Gastrocnemius medialis (tissue), 4 donors: ENCODE results near the gene CCDC93. TPM values are rescaled to one million over a fixed set of nuclear protein-coding genes. Genes with fewer than 3 reads are reported as not detected.

Experiments
- ATAC-seq, 2 donors: fragments of 150-250 bp; one replicate each; pipeline ENCODE4 v1.9.1; 2016
- DNase-seq, 2 donors: peaks; one replicate each; pipeline ENCODE4 v3.0.0-alpha.2; 2019
- H3K27ac ChIP-seq, 4 donors: fragments of 200-600 bp; sonication (generic); 1 replicate in 1 of 4; 2 replicates in 3 of 4; pipeline ENCODE4 v1.5.1; 2016 to 2018; ENCODE audit warnings: mild to moderate bottlenecking in 2 of 4, moderate library complexity in 1 of 4
- H3K27me3 ChIP-seq, 3 donors: fragments of 200-600 bp; sonication (generic) in 2 of 3; 1 replicate in 1 of 3; 2 replicates in 2 of 3; pipeline versions ENCODE4 v1.5.1 to v1.6.0; 2016 to 2019; ENCODE audit warnings: mild to moderate bottlenecking in 1 of 3, moderate library complexity in 1 of 3
- H3K36me3 ChIP-seq, 2 donors: fragments of 200-600 bp; sonication (generic) in 1 of 2; one replicate each; pipeline ENCODE4 v1.5.1; 2017 to 2018
- H3K4me1 ChIP-seq, 2 donors: fragments of 200-600 bp; sonication (generic) in 1 of 2; one replicate each; pipeline ENCODE4 v1.5.1; 2016 to 2017; ENCODE audit warnings: mild to moderate bottlenecking in 2 of 2
- H3K4me3 ChIP-seq, 4 donors: fragments of 200-600 bp; sonication (generic) in 3 of 4; 1 replicate in 1 of 4; 2 replicates in 3 of 4; pipeline ENCODE4 v1.5.1; 2016 to 2019; ENCODE audit warnings: mild to moderate bottlenecking in 2 of 4
- H3K9me3 ChIP-seq, 3 donors: fragments of 200-600 bp; sonication (generic) in 2 of 3; 1 replicate in 1 of 3; 2 replicates in 2 of 3; pipeline ENCODE4 v1.5.1; 2016 to 2019
- POLR2A ChIP-seq, 2 donors: fragments of 450-650 bp; IDR thresholded peaks; one replicate each; pipeline ENCODE4 v1.6.1; 2017; ENCODE audit warnings: antibody characterized with exemption in 2 of 2, mild to moderate bottlenecking in 2 of 2, moderate library complexity in 2 of 2
- in situ Hi-C, 4 donors: fragments of 200-750 bp; cut with MboI; loops; one replicate each; pipeline versions ENCODE4 v1.15.0 to v1.8.0; 2017; ENCODE audit warnings: low sequenced_read_pairs in 4 of 4
- intact Hi-C: fragments of 100-400 bp; cut with DNase I; formaldehyde crosslinking; loops from one replicate; pipeline ENCODE4 v1.15.1; 2023; ENCODE audit warnings: low total_unique reads
- total RNA-seq, 4 donors: library from RNA; depleted of rRNA; stranded (reverse); fragments of >200 nt; gene quantifications; one replicate each; pipeline versions ENCODE4 v1.1.0 to v1.2.3, GENCODE V29; 2016
- TF ChIP-seq, protein P1 (sequence below), 5 experiments: fragments of 450-650 bp in 3 of 5; fragments of 200-600 bp in 2 of 5; sonication (generic) in 2 of 5; IDR thresholded peaks in 4 of 5; conservative IDR thresholded peaks in 1 of 5; 1 replicate in 4 of 5; 2 replicates in 1 of 5; pipeline ENCODE4 v1.5.1; 2016 to 2019; ENCODE audit warnings: antibody characterized with exemption in 5 of 5, mild to moderate bottlenecking in 3 of 5, moderate library complexity in 3 of 5

Gene CCDC93
- total RNA-seq, 4 donors from 2014 or later = 9.6 to 13.6 (median 12.8) TPM

DNA sequence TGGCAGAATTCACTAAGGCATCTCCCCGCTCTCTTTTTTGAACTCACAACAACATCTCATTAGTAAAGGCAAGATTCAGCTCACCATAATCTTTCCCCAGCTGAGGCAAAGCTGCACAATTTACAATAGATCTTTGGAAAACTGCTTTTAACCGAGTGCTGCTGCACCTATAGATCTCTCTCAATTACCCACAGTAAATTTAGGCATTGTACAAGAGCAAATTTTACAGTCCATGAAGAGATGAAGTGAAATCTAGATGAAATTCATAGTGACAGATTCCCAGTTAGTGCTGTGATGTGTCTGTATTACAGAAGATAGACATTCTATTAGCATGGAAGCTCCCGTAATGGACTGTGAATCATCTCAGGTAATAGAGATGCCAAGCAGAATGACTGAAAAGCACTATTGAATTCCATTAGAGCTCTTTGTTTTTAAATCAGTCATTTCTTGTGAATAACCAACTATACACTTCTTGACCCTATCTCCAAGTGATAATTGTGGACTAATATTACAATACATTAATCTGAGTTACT, 38.0 kb upstream of the CCDC93 start:
- no peaks in the 10 kb centered on the region for H3K36me3 ChIP-seq
- intact Hi-C loops (no loop called here), in situ Hi-C loops (no loop called here)
- H3K27me3 ChIP-seq = peaks cover 0 to 3% (median 2%) of the 10 kb centered on the region in 3 donors
- ATAC-seq = no peak
- no peak overlapping the region for H3K4me3 ChIP-seq
- no peaks in the 10 kb centered on the region for H3K9me3 ChIP-seq
- no peak overlapping the region for H3K27ac ChIP-seq
- no peak for TF ChIP-seq POLR2A (IDR thresholded peaks at IDR 0.05)
- TF ChIP-seq, protein P1, sequence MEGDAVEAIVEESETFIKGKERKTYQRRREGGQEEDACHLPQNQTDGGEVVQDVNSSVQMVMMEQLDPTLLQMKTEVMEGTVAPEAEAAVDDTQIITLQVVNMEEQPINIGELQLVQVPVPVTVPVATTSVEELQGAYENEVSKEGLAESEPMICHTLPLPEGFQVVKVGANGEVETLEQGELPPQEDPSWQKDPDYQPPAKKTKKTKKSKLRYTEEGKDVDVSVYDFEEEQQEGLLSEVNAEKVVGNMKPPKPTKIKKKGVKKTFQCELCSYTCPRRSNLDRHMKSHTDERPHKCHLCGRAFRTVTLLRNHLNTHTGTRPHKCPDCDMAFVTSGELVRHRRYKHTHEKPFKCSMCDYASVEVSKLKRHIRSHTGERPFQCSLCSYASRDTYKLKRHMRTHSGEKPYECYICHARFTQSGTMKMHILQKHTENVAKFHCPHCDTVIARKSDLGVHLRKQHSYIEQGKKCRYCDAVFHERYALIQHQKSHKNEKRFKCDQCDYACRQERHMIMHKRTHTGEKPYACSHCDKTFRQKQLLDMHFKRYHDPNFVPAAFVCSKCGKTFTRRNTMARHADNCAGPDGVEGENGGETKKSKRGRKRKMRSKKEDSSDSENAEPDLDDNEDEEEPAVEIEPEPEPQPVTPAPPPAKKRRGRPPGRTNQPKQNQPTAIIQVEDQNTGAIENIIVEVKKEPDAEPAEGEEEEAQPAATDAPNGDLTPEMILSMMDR (IDR thresholded peaks at IDR 0.05 in 4 of 5, conservative IDR thresholded peaks at IDR 0.05 in 1 of 5) = no peak
- H3K4me1 ChIP-seq = no peaks in the 10 kb centered on the region
- no peak for DNase-seq

DNA sequence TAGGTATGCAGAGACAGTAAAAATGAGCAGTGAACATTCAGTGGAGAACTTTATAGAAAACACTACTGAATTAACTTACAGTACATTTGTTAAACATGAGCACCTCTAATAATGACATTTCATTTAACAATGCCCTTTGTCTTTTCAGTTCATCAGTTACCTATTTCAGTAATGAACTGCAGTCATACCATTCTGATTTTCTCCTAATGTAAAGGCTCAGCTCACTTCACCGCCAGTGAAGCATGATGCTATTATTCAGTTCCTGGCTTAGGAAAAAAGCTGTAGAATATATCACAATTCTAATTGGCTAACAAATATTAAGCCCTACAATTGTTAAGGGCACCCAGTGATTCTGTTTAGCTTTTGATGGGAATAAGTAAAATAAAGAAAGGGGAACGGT, 37.1 kb upstream of the CCDC93 start:
- intact Hi-C loops = no loop called here
- DNase-seq = no peak
- Histone ChIP-seq H3K4me1 (no peaks in the 10 kb centered on the region), H3K9me3 (no peaks in the 10 kb centered on the region), H3K4me3 (no peak overlapping the region), H3K27me3 (peaks cover 0 to 3% (median 2%) of the 10 kb centered on the region in 3 donors), H3K36me3 (no peaks in the 10 kb centered on the region), H3K27ac (no peak overlapping the region)
- TF ChIP-seq, protein P1 (IDR thresholded peaks at IDR 0.05 in 4 of 5, conservative IDR thresholded peaks at IDR 0.05 in 1 of 5) = no peak
- no peak for TF ChIP-seq POLR2A (IDR thresholded peaks at IDR 0.05)
- no peak for ATAC-seq
- in situ Hi-C loops = no loop called here

DNA sequence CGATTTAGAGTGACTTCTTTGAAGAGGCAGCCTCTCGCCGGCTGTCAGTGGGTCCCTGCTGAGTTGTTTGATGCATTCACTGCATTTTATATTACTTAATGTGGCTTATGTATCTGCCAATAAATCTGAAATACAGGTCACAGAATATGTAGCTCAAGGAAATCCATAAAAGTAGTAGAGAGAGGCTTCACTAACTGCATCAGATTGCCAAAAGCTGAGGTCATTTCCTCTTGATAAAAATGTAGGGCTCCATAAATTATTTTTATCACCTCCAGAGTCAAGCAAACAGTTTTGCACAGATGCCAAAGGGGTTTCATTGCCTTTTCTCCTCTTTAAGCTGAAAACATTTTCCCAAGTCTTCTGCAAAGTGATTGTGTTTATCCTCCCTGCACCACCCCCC, 36.5 kb upstream of the CCDC93 start:
- Histone ChIP-seq H3K4me3 (no peak overlapping the region), H3K4me1 (no peaks in the 10 kb centered on the region), H3K27me3 (peaks cover 0 to 3% (median 2%) of the 10 kb centered on the region in 3 donors), H3K27ac (no peak overlapping the region), H3K36me3 (no peaks in the 10 kb centered on the region), H3K9me3 (no peaks in the 10 kb centered on the region)
- ATAC-seq (no peak), DNase-seq (no peak)
- in situ Hi-C loops (no loop called here), intact Hi-C loops (no loop called here)
- TF ChIP-seq POLR2A (IDR thresholded peaks at IDR 0.05) = no peak
- TF ChIP-seq, protein P1 (IDR thresholded peaks at IDR 0.05 in 4 of 5, conservative IDR thresholded peaks at IDR 0.05 in 1 of 5) = no peak

DNA sequence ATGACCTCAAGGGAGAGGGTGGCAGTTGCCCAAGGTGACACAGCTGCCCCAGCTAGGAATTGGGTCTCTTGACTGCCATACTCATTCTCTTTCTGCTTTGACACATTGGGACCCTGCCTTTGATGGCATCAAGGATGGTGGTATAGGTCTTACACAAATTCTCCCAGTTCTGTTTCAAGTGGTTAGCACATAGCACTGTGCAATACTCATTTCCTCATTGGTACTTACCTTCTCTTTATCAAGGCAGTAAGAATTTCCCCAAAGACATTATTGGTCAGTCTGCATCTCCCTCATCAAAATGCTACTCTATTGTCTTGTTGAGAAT, 35.9 kb upstream of the CCDC93 start:
- no peak for DNase-seq
- Histone ChIP-seq H3K9me3 (no peaks in the 10 kb centered on the region), H3K36me3 (no peaks in the 10 kb centered on the region), H3K4me3 (no peak overlapping the region), H3K27ac (no peak overlapping the region), H3K27me3 (peaks cover 0 to 3% (median 2%) of the 10 kb centered on the region in 3 donors), H3K4me1 (no peaks in the 10 kb centered on the region)
- ATAC-seq = no peak
- no peak for TF ChIP-seq POLR2A (IDR thresholded peaks at IDR 0.05)
- TF ChIP-seq, protein P1 (IDR thresholded peaks at IDR 0.05 in 4 of 5, conservative IDR thresholded peaks at IDR 0.05 in 1 of 5) = no peak
- in situ Hi-C loops (loop anchor here in 3 of 4 donors (25.0 kb wide), 2 partner anchors 713 to 813 kb away; no protein-coding TSS in a partner anchor), intact Hi-C loops (loop anchor here (5.0 kb wide), 1 partner anchor 818 kb away; no protein-coding TSS in a partner anchor)
